NCI-H524 treated with DMSO at 0.1 percent for 48 hours (cell line): Measurements from ENCODE around the gene GCNA.
"Not testable (repeated sequence)": the region's sequence is repeated elsewhere in the genome, so short reads cannot be mapped to it uniquely, and the experiment has no call there.

Source experiments
- DNase-seq: peaks from one replicate; lab custom pipeline; 2025; lab: John Stamatoyannopoulos, UW

GCNA gene

DNA sequence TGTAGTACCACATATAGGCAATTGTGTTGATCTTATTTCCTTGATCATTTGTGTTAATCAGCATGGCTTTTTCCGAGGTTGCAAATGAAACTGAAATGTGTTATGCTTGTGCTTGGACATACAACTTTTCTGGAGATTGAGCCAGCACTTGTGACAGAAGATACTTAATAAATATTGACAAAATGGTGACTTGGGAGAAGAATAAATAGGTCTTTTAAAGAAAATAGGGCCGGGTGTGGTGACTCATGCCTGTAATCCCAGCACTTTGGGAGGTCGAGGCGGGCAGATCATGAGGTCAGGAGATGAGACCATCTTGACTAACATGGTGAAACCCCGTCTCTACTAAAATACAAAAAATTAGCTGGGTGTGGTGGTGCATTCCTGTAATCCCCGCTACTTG is 18.5 kb upstream of the GCNA start:
- DNase-seq = not testable (repeated sequence)

- DNase-seq = no peak
These were observed 14.3 kb upstream of the GCNA start for GRCh38 chrX:71563921-71564320.

DNA sequence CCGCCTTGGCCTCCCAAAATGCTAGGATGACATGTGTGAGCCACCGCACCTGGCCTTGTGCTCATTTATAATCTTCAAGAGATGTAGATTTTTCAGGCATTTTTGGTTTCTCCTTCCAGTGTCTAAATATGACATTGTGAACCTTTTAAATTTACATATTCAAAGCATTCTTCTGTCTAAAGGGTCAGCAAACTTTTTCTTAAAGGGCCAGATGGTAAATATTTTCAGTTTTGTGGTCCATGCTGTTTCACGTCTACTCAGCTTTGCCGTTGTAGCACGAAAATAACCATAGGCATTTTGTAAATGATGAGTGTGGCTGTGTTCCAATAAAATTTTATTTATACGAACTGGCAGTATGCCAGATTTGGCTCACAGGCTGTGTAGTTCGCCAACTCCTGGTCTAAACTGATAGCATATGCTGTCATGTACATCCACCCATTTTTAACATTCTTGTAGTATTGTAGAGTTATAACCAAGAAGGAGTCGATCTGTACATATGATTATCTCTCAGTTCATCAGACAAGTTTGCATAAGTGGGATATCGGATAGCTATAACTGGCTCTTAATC is 12.7 kb upstream of the GCNA start:
- DNase-seq = no peak

- DNase-seq = not testable (repeated sequence)
These were observed 6.8 kb upstream of the GCNA start for GRCh38 chrX:71571390-71571789.

DNA sequence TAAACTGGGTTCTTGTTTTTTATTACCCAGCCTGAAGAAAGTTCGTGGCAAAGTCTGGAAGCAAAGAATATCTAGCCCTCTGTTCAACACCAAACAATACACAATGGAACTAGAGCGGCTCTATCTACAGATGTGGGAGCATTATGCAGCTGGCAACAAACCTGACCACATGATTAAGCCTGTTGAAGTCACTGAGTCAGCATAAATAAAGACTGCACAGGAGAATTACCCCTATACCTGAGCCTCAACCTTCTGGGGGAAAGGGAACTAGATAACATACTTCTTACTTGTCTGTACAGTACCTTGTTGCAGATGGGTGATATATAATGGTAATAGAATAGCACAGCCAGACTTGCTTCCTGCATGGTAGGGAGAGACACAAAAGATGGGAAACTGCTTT is 4.6 kb upstream of the GCNA start:
- DNase-seq = no peak

- no peak for DNase-seq
These were observed 555 bp upstream of the GCNA start for GRCh38 chrX:71577682-71578081.

GRCh38 chrX:71579136-71579989 is 1.1 kb downstream of the GCNA start:
- no peak for DNase-seq

DNA sequence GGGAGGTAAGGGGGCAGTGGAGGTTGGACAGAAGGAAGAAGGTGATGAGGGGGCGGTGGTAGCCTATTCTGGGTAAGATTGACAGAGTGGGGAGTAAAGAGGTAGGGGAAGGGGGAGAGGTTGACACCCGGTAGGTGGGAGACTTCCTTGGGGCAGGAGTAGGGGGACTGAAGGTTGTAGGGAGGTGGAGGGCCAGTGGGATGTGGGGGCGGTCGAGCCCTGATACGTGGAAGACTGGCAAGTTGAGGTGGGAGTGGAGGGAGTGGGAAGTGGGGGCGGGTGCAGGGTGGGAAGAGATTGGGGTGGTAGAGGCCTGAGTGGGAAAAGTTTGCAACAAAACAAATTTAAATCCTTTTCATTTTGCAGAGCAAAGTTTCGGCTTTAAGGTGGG is 1.7 kb downstream of the GCNA start:
- DNase-seq = no peak

- DNase-seq = no peak
These were observed 3.0 kb downstream of the GCNA start for GRCh38 chrX:71581210-71581609.

DNA sequence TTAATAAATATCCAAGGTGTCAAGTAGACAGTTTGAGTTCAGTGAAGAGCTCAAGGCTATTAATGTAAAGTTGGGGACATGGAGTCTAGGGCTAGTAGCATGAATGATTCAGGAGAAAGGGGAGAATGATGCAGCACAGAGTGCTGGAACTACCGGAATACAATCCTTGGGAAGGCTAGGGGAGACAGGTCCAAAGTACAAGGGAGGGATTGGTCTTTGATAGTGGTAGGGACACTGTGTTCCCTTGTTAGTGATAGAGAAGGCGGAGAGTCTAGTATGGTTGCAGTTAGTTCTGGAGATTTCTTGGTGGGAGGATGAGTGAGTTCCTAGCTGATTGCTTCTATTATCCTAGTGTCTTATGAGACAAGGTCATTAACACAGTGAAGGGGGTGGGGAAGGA is 8.7 kb downstream of the GCNA start:
- DNase-seq = no peak

GRCh38 chrX:71593210-71593609 is 15.0 kb downstream of the GCNA start:
- not testable (repeated sequence) for DNase-seq

GRCh38 chrX:71599965-71600364 is 21.7 kb downstream of the GCNA start:
- DNase-seq = no peak

DNA sequence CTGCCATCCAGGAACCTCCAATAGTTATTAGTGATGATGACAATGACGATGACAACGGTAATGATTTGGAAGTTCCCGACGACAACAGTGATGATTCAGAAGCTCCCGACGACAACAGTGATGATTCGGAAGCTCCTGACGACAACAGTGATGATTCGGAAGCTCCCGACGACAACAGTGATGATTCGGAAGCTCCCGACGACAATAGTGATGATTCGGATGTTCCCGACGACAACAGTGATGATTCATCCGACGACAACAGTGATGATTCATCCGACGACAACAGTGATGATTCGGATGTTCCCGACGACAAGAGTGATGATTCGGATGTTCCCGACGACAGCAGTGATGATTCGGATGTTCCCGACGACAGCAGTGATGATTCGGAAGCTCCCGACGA is 25.4 kb downstream of the GCNA start:
- no peak for DNase-seq

GRCh38 chrX:71604141-71604540 is 25.9 kb downstream of the GCNA start:
- DNase-seq = no peak

GRCh38 chrX:71604796-71605568 is 26.7 kb downstream of the GCNA start:
- no peak for DNase-seq

DNA sequence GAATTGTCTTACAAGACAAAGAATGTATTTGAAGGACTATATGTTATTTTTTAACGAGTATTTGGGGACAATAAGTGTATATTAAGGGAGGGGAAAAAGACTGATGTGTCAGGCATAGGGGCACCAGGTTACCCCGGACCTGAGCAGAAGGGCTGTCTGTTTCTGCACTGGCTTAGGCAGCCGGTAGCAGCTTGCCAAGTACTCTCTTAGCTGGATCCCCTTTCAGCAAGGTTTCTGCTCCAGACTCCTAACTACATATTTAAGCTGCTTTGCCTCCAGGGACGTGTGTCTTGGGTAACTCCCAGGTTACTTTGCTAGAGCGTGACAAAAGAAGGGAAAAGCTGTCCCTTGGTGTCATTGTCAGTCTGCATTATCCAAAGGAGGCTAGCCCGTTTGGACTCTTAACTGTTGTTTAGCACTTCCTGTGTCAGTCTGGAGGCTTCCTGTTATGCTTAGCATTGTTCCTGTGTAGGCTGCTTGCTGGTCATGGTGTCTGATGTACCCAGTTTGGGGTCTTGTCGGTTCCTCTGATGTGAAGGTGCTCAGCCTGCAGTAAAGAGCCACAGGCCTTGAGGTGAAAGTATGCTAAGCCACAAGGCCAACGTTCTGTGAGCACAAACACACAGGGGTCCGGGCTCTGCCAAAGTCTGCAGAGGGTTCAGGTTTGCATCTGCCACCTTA is 28.4 kb downstream of the GCNA start:
- DNase-seq = no peak

GRCh38 chrX:71607488-71607887 is 29.3 kb downstream of the GCNA start:
- DNase-seq = no peak

- no peak for DNase-seq
These were observed 31.0 kb downstream of the GCNA start for GRCh38 chrX:71609095-71609750.

DNA sequence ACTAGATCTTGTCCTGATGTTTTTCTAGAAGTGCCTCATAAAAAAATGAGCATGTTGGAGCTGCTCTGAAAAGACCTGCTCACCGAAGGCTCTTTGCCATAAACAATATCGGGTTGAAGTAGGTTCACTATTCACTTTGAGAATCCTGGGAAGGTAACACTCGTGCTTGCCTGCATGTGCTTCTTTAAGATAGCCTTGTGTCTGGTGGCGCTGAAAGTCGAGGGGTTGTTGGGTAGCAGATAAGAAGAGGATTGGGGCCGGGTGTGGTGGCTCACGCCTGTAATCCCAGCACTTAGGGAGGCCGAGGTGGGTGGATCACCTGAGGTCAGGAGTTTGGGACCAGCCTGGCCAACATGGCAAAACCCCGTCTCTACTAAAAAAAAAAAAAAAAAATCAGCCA is 33.5 kb downstream of the GCNA start:
- not testable (repeated sequence) for DNase-seq

- no peak for DNase-seq
These were observed 34.0 kb downstream of the GCNA start for GRCh38 chrX:71612256-71612655.

DNA sequence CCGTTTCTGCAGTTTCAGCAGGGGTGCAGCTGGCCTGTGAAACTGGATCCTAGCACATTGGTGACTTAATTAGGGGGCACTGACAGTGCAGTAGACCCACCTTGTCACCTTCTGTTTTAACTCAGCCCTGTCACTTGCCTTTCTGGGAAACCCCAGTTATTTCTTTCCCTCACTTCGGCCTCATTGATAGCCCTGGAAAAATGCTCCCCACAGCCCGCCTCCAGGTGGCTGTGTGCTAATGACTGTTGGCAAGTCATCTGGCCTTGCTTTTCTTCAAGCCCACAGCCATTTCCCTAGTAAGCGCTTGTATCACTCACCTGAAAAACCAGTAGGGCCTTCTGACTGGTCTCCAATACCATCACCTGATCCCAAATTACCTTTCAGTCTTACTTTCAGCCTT is 36.8 kb downstream of the GCNA start:
- no peak for DNase-seq

- DNase-seq = no peak
These were observed 37.7 kb downstream of the GCNA start for GRCh38 chrX:71615954-71616353.
